ENCODE measurements around the gene BANK1.

- TF ChIP-seq CTCF (IDR thresholded peaks at IDR 0.05; ENCODE audit: low read depth, low read length) (no peak), POLR2A (IDR thresholded peaks at IDR 0.05; ENCODE audit: extremely low read depth, insufficient read length) (no peak), MYC (IDR thresholded peaks at IDR 0.05; ENCODE audit: low read depth, low read length) (no peak)
Observed at GRCh38 chr4:101823864-101824263, 33.3 kb downstream of the BANK1 start.
